Measurements from ENCODE around the gene LRRC27. TPM values are rescaled to one million over a fixed set of nuclear protein-coding genes. Genes with fewer than 3 reads are reported as not detected.

The LRRC27 gene
- total and polyA plus RNA-seq, 2 experiments from 2014 or later, result 19.0 to 21.8 TPM

- no peak for TF ChIP-seq CTCF (IDR thresholded peaks at IDR 0.05; ENCODE audit: low read depth, low read length)
- H3K9me3 ChIP-seq (ENCODE audit: low read depth), result no peaks in the 10 kb centered on the region
- H3K27ac ChIP-seq, result no peak overlapping the region
- H3K4me3 ChIP-seq, result no peak overlapping the region
- DNase-seq (ENCODE audit: low read depth in 1 of 2, low spot score in 1 of 2), result no peak
- peaks cover 5% of the 10 kb centered on the region for H3K36me3 ChIP-seq
- H3K4me1 ChIP-seq (ENCODE audit: low read depth), result peaks cover 3% of the 10 kb centered on the region
- no peaks in the 10 kb centered on the region for H3K27me3 ChIP-seq
Observed at GRCh38 chr10:132341781-132342180, 9.8 kb downstream of the LRRC27 start.

GRCh38 chr10:132342553-132342952 is 10.6 kb downstream of the LRRC27 start:
- no peak for TF ChIP-seq CTCF (IDR thresholded peaks at IDR 0.05; ENCODE audit: low read depth, low read length)

GRCh38 chr10:132344386-132344785 is 12.4 kb downstream of the LRRC27 start:
- H3K4me3 ChIP-seq, result no peak overlapping the region
- no peak for DNase-seq (ENCODE audit: low read depth in 1 of 2, low spot score in 1 of 2)
- H3K27ac ChIP-seq, result no peak overlapping the region
- no peak for TF ChIP-seq CTCF (IDR thresholded peaks at IDR 0.05; ENCODE audit: low read depth, low read length)
- H3K9me3 ChIP-seq (ENCODE audit: low read depth), result no peaks in the 10 kb centered on the region
- no peaks in the 10 kb centered on the region for H3K4me1 ChIP-seq (ENCODE audit: low read depth)
- H3K36me3 ChIP-seq, result peaks cover 8% of the 10 kb centered on the region
- H3K27me3 ChIP-seq, result no peaks in the 10 kb centered on the region

More at GRCh38 chr10:132342553-132342952, 10.6 kb downstream of the LRRC27 start:
- H3K27me3 ChIP-seq, result no peaks in the 10 kb centered on the region
- no peak overlapping the region for H3K4me3 ChIP-seq
- H3K36me3 ChIP-seq, result peaks cover 5% of the 10 kb centered on the region
- DNase-seq (ENCODE audit: low read depth in 1 of 2, low spot score in 1 of 2), result no peak
- H3K9me3 ChIP-seq (ENCODE audit: low read depth), result no peaks in the 10 kb centered on the region
- no peaks in the 10 kb centered on the region for H3K4me1 ChIP-seq (ENCODE audit: low read depth)
- no peak overlapping the region for H3K27ac ChIP-seq

GRCh38 chr10:132345345-132345744 is 13.4 kb downstream of the LRRC27 start:
- no peak overlapping the region for H3K4me3 ChIP-seq
- TF ChIP-seq CTCF (IDR thresholded peaks at IDR 0.05; ENCODE audit: low read depth, low read length), result no peak
- no peaks in the 10 kb centered on the region for H3K4me1 ChIP-seq (ENCODE audit: low read depth)
- H3K9me3 ChIP-seq (ENCODE audit: low read depth), result no peaks in the 10 kb centered on the region
- no peaks in the 10 kb centered on the region for H3K27me3 ChIP-seq
- peaks cover 8% of the 10 kb centered on the region for H3K36me3 ChIP-seq
- DNase-seq (ENCODE audit: low read depth in 1 of 2, low spot score in 1 of 2), result no peak
- H3K27ac ChIP-seq, result no peak overlapping the region

- H3K27ac ChIP-seq, result no peak overlapping the region
Observed at GRCh38 chr10:132346806-132347205, 14.8 kb downstream of the LRRC27 start.

More at GRCh38 chr10:132346806-132347205, 14.8 kb downstream of the LRRC27 start:
- DNase-seq (ENCODE audit: low read depth in 1 of 2, low spot score in 1 of 2), result no peak
- Histone ChIP-seq H3K9me3 (ENCODE audit: low read depth) (no peaks in the 10 kb centered on the region), H3K4me1 (ENCODE audit: low read depth) (no peaks in the 10 kb centered on the region), H3K27me3 (no peaks in the 10 kb centered on the region), H3K36me3 (peaks cover 8% of the 10 kb centered on the region), H3K4me3 (no peak overlapping the region)
- no peak for TF ChIP-seq CTCF (IDR thresholded peaks at IDR 0.05; ENCODE audit: low read depth, low read length)

Data from cardiac muscle cell (in vitro differentiated cells and primary cell).